SK-N-SH treated with all-trans-retinoic acid at 6 μM for 48 hours (cell line): ENCODE data around the gene USP46.

Experiments
- ATAC-seq: fragments of 200-7000 bp; cut with Tn5 transposase; 3 replicates; pipeline ENCODE4 v1.9.1; 2020; ENCODE audit warnings: mild to moderate bottlenecking, moderate library complexity
- ARNTL ChIP-seq: fragments of 450-650 bp; formaldehyde crosslinking; IDR thresholded peaks from 2 replicates; pipeline ENCODE4 v1.5.0; 2020; ENCODE audit warnings: low read depth, mild to moderate bottlenecking, moderate library complexity, borderline replicate concordance
- BACH2 ChIP-seq: fragments of 250-450 bp; sonication (Bioruptor Pico); IDR thresholded peaks from 2 replicates; pipeline ENCODE4 v1.9.0; 2021; ENCODE audit warnings: mild to moderate bottlenecking, borderline replicate concordance
- CREB5 ChIP-seq: fragments of 250-450 bp; sonication (Bioruptor Pico); IDR thresholded peaks from 2 replicates; pipeline ENCODE4 v1.5.1; 2020; ENCODE audit warnings: low read depth, mild to moderate bottlenecking, moderate library complexity
- CSDC2 ChIP-seq: fragments of 250-450 bp; sonication (Bioruptor Pico); IDR thresholded peaks from 2 replicates; pipeline ENCODE4 v1.5.0; 2020; ENCODE audit warnings: mild to moderate bottlenecking, moderate library complexity
- CSRNP3 ChIP-seq: fragments of 250-450 bp; sonication (Bioruptor Pico); IDR thresholded peaks from 2 replicates; pipeline ENCODE4 v1.5.1; 2021; ENCODE audit warnings: mild to moderate bottlenecking, moderate library complexity
- ESRRG ChIP-seq: fragments of 250-450 bp; sonication (Bioruptor Pico); IDR thresholded peaks from 2 replicates; pipeline ENCODE4 v1.6.1; 2021; ENCODE audit warnings: mild to moderate bottlenecking
- GLIS3 ChIP-seq: fragments of 250-450 bp; sonication (Bioruptor Pico); IDR thresholded peaks from 2 replicates; pipeline ENCODE4 v1.5.0; 2020; ENCODE audit warnings: mild to moderate bottlenecking, moderate library complexity
- ISL1 ChIP-seq: fragments of 250-450 bp; sonication (Bioruptor Pico); IDR thresholded peaks from 2 replicates; pipeline ENCODE4 v2.1.2; 2022; ENCODE audit warnings: mild to moderate bottlenecking, moderate library complexity
- POU6F1 ChIP-seq: fragments of 250-450 bp; sonication (Bioruptor Pico); IDR thresholded peaks from 2 replicates; pipeline ENCODE4 v1.8.0; 2021; ENCODE audit warnings: low read depth, mild to moderate bottlenecking, moderate library complexity, borderline replicate concordance
- RARB ChIP-seq: fragments of 250-450 bp; sonication (Bioruptor Pico); IDR thresholded peaks from 2 replicates; pipeline ENCODE4 v1.8.0; 2021; ENCODE audit warnings: mild to moderate bottlenecking, moderate library complexity
- SNAI2 ChIP-seq: fragments of 250-450 bp; sonication (Bioruptor Pico); IDR thresholded peaks from 2 replicates; pipeline ENCODE4 v1.5.0; 2020; ENCODE audit warnings: mild to moderate bottlenecking, moderate library complexity
- TOX ChIP-seq: fragments of 250-450 bp; sonication (Bioruptor Pico); IDR thresholded peaks from 2 replicates; pipeline ENCODE4 v1.8.0; 2021; ENCODE audit warnings: mild to moderate bottlenecking, moderate library complexity, borderline replicate concordance
- ZC3H10 ChIP-seq: fragments of 250-450 bp; sonication (Bioruptor Pico); IDR thresholded peaks from 2 replicates; pipeline ENCODE4 v1.5.1; 2021; ENCODE audit warnings: mild to moderate bottlenecking, moderate library complexity
- ZFP3 ChIP-seq: fragments of 250-450 bp; sonication (Bioruptor Pico); IDR thresholded peaks from 2 replicates; pipeline ENCODE4 v1.5.0; 2020; ENCODE audit warnings: mild to moderate bottlenecking, moderate library complexity
- ZFP30 ChIP-seq: fragments of 450-650 bp; formaldehyde crosslinking; IDR thresholded peaks from 2 replicates; pipeline ENCODE4 v1.5.0; 2022; ENCODE audit warnings: mild to moderate bottlenecking, moderate library complexity
- ZNF565 ChIP-seq: fragments of 450-650 bp; formaldehyde crosslinking; conservative IDR thresholded peaks from 2 replicates; pipeline ENCODE4 v1.5.0; 2020; ENCODE audit warnings: low read depth, mild to moderate bottlenecking, moderate library complexity
- ZNF70 ChIP-seq: fragments of 450-650 bp; formaldehyde crosslinking; IDR thresholded peaks from 2 replicates; pipeline ENCODE4 v1.5.0; 2020; ENCODE audit warnings: mild to moderate bottlenecking, moderate library complexity
- ZNF8 ChIP-seq: fragments of 450-650 bp; formaldehyde crosslinking; IDR thresholded peaks from 2 replicates; pipeline ENCODE4 v1.5.0; 2020; ENCODE audit warnings: mild to moderate bottlenecking, moderate library complexity
- TF ChIP-seq, protein P1 (sequence below): fragments of 250-450 bp; sonication (Bioruptor Pico); IDR thresholded peaks from 2 replicates; pipeline ENCODE4 v1.8.0; 2020; ENCODE audit warnings: mild to moderate bottlenecking, moderate library complexity, borderline replicate concordance

USP46 gene

GRCh38 chr4:52575406-52575805, 83.7 kb downstream of the USP46 start:
- no peak for TF ChIP-seq ISL1 (CRISPR knock-in tag)
- no peak for TF ChIP-seq ZNF565 (CRISPR knock-in tag)
- TF ChIP-seq, protein P1, sequence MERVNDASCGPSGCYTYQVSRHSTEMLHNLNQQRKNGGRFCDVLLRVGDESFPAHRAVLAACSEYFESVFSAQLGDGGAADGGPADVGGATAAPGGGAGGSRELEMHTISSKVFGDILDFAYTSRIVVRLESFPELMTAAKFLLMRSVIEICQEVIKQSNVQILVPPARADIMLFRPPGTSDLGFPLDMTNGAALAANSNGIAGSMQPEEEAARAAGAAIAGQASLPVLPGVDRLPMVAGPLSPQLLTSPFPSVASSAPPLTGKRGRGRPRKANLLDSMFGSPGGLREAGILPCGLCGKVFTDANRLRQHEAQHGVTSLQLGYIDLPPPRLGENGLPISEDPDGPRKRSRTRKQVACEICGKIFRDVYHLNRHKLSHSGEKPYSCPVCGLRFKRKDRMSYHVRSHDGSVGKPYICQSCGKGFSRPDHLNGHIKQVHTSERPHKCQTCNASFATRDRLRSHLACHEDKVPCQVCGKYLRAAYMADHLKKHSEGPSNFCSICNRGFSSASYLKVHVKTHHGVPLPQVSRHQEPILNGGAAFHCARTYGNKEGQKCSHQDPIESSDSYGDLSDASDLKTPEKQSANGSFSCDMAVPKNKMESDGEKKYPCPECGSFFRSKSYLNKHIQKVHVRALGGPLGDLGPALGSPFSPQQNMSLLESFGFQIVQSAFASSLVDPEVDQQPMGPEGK: no peak
- no peak for TF ChIP-seq ZFP30 (CRISPR knock-in tag)
- no peak for TF ChIP-seq ZNF8 (CRISPR knock-in tag)
- no peak for TF ChIP-seq ARNTL (CRISPR knock-in tag)
- TF ChIP-seq GLIS3 (CRISPR knock-in tag): no peak
- no peak for ATAC-seq

- no peak for TF ChIP-seq ZNF70 (CRISPR knock-in tag)
- TF ChIP-seq, protein P1: no peak
- no peak for TF ChIP-seq CSDC2
- no peak for TF ChIP-seq ZNF8 (CRISPR knock-in tag)
- no peak for TF ChIP-seq ESRRG (CRISPR knock-in tag)
- ATAC-seq: no peak
Observed at GRCh38 chr4:52574036-52574435, 85.1 kb downstream of the USP46 start.

- no peak for TF ChIP-seq CREB5 (CRISPR knock-in tag)
- no peak for TF ChIP-seq SNAI2
- TF ChIP-seq ZNF70 (CRISPR knock-in tag): no peak
- no peak for TF ChIP-seq ZC3H10 (CRISPR knock-in tag)
- TF ChIP-seq CSRNP3 (CRISPR knock-in tag): no peak
- TF ChIP-seq ARNTL (CRISPR knock-in tag): no peak
- TF ChIP-seq GLIS3 (CRISPR knock-in tag): no peak
- no peak for TF ChIP-seq CSDC2
- no peak for TF ChIP-seq ZNF8 (CRISPR knock-in tag)
- TF ChIP-seq BACH2: no peak
- TF ChIP-seq ZNF565 (CRISPR knock-in tag): no peak
- no peak for TF ChIP-seq RARB
- TF ChIP-seq TOX (CRISPR knock-in tag): no peak
- no peak for TF ChIP-seq POU6F1 (CRISPR knock-in tag)
- no peak for TF ChIP-seq ZFP30 (CRISPR knock-in tag)
- TF ChIP-seq ISL1 (CRISPR knock-in tag): no peak
- TF ChIP-seq ZFP3: no peak
- TF ChIP-seq, all 23 proteins: peak for 0
- ATAC-seq: no peak
Observed at GRCh38 chr4:52573551-52573950, 85.5 kb downstream of the USP46 start.

- TF ChIP-seq ZFP3 (no peak), RARB (no peak), CREB5 (CRISPR knock-in tag) (no peak), ZNF8 (CRISPR knock-in tag) (no peak)
- peak; percentile 78 for ATAC-seq
Observed at GRCh38 chr4:52572936-52573485, 86.1 kb downstream of the USP46 start.
